Measurements from ENCODE around the gene SLC51A. TPM values are rescaled to one million over a fixed set of nuclear protein-coding genes. Genes with fewer than 3 reads are reported as not detected.

Gene SLC51A
- total and polyA plus RNA-seq, 2 donors (not counting 1 experiment from before 2014, with no cell fraction given): not detected

GRCh38 chr3:196225763-196226364, 9.5 kb downstream of the SLC51A start:
- ChIA-PET CTCF (interaction anchor here (0.6 kb wide), 1 partner anchor 156 kb away, joined by 3 read pairs; no protein-coding TSS in a partner anchor), POLR2A (no interaction called here)
- Histone ChIP-seq H3K4me1 (ENCODE audit: control insufficient read depth in 2 of 2, insufficient read depth in 2 of 2, low read length in 2 of 2) (no peaks in the 10 kb centered on the region), H3K4me2 (replicated peaks; ENCODE audit: low read depth, low read length, poor library complexity, severe bottlenecking) (no peak overlapping the region), H3K9ac (ENCODE audit: low read length) (no peak overlapping the region), H4K20me1 (ENCODE audit: control insufficient read depth, insufficient read depth, low read length, poor library complexity, severe bottlenecking) (no peaks in the 10 kb centered on the region), H3K27me3 (replicated peaks in 1 of 4; ENCODE audit: control extremely low read depth in 1 of 4, control insufficient read depth in 3 of 4, insufficient read depth in 4 of 4, low read length in 3 of 4) (no peaks in the 10 kb centered on the region), H3K36me3 (replicated peaks in 1 of 2; ENCODE audit: control extremely low read depth in 1 of 2, control insufficient read depth in 1 of 2, extremely low read depth in 1 of 2, insufficient read depth in 2 of 2, low read length in 1 of 2) (no peaks in the 10 kb centered on the region), H3K79me2 (ENCODE audit: control insufficient read depth, insufficient read depth, low read length) (no peaks in the 10 kb centered on the region), H3K9me3 (ENCODE audit: control extremely low read depth in 1 of 3, control insufficient read depth in 2 of 3, insufficient read depth in 1 of 3, low read length in 2 of 3) (no peaks in the 10 kb centered on the region), H3K4me3 (ENCODE audit: control extremely low read depth in 1 of 5, extremely low read depth in 1 of 5, insufficient read depth in 1 of 5, low read depth in 2 of 5, low read length in 4 of 5) (no peak overlapping the region), H2AFZ (ENCODE audit: insufficient read depth, low read depth, low read length, poor library complexity, severe bottlenecking) (no peak overlapping the region), H3K27ac (ENCODE audit: low read length in 2 of 2) (no peak overlapping the region)
- no peak overlapping the region for H3K4me3 Mint-ChIP-seq
- H3K9me3 Mint-ChIP-seq (ENCODE audit: insufficient read depth): no peaks in the 10 kb centered on the region
- DNase-seq (no peak), ATAC-seq (ENCODE audit: low read depth) (no peak)
- H3K27ac Mint-ChIP-seq: no peak overlapping the region
- intact Hi-C loops (cut with micrococcal nuclease): no loop called here
- H3K27me3 Mint-ChIP-seq: no peaks in the 10 kb centered on the region
- TF ChIP-seq, protein P1, sequence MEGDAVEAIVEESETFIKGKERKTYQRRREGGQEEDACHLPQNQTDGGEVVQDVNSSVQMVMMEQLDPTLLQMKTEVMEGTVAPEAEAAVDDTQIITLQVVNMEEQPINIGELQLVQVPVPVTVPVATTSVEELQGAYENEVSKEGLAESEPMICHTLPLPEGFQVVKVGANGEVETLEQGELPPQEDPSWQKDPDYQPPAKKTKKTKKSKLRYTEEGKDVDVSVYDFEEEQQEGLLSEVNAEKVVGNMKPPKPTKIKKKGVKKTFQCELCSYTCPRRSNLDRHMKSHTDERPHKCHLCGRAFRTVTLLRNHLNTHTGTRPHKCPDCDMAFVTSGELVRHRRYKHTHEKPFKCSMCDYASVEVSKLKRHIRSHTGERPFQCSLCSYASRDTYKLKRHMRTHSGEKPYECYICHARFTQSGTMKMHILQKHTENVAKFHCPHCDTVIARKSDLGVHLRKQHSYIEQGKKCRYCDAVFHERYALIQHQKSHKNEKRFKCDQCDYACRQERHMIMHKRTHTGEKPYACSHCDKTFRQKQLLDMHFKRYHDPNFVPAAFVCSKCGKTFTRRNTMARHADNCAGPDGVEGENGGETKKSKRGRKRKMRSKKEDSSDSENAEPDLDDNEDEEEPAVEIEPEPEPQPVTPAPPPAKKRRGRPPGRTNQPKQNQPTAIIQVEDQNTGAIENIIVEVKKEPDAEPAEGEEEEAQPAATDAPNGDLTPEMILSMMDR (IDR thresholded peaks at IDR 0.05): no peak
- TF ChIP-seq EZH2 (IDR thresholded peaks at IDR 0.05; ENCODE audit: borderline replicate concordance, insufficient read depth, low read depth, low read length, poor library complexity, severe bottlenecking): no peak
- no peaks in the 10 kb centered on the region for H3K4me1 Mint-ChIP-seq
- 92% methylated on average over 15 of the region's 15 CpGs for WGBS (ENCODE audit: insufficient coverage)

DNA sequence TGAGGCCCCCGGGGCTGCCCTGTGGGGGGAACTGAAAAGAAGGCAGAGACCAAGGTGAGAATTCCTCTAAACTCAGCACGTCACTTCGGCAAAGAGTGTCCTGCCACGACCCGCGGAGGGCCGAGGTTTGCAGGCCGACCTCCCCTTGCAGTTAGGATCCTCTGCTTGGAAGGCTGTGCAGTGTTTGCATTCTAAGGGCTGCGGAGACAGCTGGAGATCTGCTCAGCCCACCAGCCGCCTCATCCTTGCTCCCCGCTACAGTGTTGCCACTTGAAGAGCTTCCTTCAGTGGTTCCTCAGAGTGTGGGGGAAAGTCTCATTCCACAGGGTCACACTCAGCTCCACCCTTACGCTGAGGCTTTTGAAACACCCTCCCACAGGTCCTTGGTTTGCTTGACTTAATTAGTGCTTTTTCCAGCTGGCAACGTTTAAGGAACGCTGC, 10.8 kb downstream of the SLC51A start:
- H3K4me3 Mint-ChIP-seq: no peak overlapping the region
- no peaks in the 10 kb centered on the region for H3K27me3 Mint-ChIP-seq
- POLR2A ChIA-PET: no interaction called here

More for the DNA sequence above, 10.8 kb downstream of the SLC51A start:
- Histone ChIP-seq H3K9me3 (ENCODE audit: control extremely low read depth in 1 of 3, control insufficient read depth in 2 of 3, insufficient read depth in 1 of 3, low read length in 2 of 3) (no peaks in the 10 kb centered on the region), H3K27me3 (replicated peaks in 1 of 4; ENCODE audit: control extremely low read depth in 1 of 4, control insufficient read depth in 3 of 4, insufficient read depth in 4 of 4, low read length in 3 of 4) (no peaks in the 10 kb centered on the region), H3K36me3 (replicated peaks in 1 of 2; ENCODE audit: control extremely low read depth in 1 of 2, control insufficient read depth in 1 of 2, extremely low read depth in 1 of 2, insufficient read depth in 2 of 2, low read length in 1 of 2) (no peaks in the 10 kb centered on the region), H3K4me3 (ENCODE audit: control extremely low read depth in 1 of 5, extremely low read depth in 1 of 5, insufficient read depth in 1 of 5, low read depth in 2 of 5, low read length in 4 of 5) (no peak overlapping the region), H3K27ac (ENCODE audit: low read length in 2 of 2) (no peak overlapping the region), H3K4me1 (ENCODE audit: control insufficient read depth in 2 of 2, insufficient read depth in 2 of 2, low read length in 2 of 2) (peaks cover 0 to under 1% of the 10 kb centered on the region in 2 donors), H3K4me2 (replicated peaks; ENCODE audit: low read depth, low read length, poor library complexity, severe bottlenecking) (no peak overlapping the region), H3K9ac (ENCODE audit: low read length) (no peak overlapping the region), H2AFZ (ENCODE audit: insufficient read depth, low read depth, low read length, poor library complexity, severe bottlenecking) (no peak overlapping the region), H3K79me2 (ENCODE audit: control insufficient read depth, insufficient read depth, low read length) (no peaks in the 10 kb centered on the region), H4K20me1 (ENCODE audit: control insufficient read depth, insufficient read depth, low read length, poor library complexity, severe bottlenecking) (no peaks in the 10 kb centered on the region)
- ATAC-seq (ENCODE audit: low read depth): no peak
- CTCF ChIA-PET: no interaction called here
- DNase-seq: no peak
- Mint-ChIP-seq H3K9me3 (ENCODE audit: insufficient read depth) (no peaks in the 10 kb centered on the region), H3K27ac (no peak overlapping the region), H3K4me1 (no peaks in the 10 kb centered on the region)
- WGBS (ENCODE audit: insufficient coverage): 92% methylated on average over 12 of the region's 14 CpGs
- intact Hi-C loops (cut with micrococcal nuclease): no loop called here
- TF ChIP-seq EZH2 (IDR thresholded peaks at IDR 0.05; ENCODE audit: borderline replicate concordance, insufficient read depth, low read depth, low read length, poor library complexity, severe bottlenecking): no peak
- TF ChIP-seq, protein P1 (IDR thresholded peaks at IDR 0.05): no peak

Measured in B cell (primary cell).